ENCODE data around the gene CTIF. TPM values are rescaled to one million over a fixed set of nuclear protein-coding genes. Genes with fewer than 3 reads are reported as not detected.

CTIF gene
- total RNA-seq, 1 donor from 2014 or later: 48.5 TPM

DNA sequence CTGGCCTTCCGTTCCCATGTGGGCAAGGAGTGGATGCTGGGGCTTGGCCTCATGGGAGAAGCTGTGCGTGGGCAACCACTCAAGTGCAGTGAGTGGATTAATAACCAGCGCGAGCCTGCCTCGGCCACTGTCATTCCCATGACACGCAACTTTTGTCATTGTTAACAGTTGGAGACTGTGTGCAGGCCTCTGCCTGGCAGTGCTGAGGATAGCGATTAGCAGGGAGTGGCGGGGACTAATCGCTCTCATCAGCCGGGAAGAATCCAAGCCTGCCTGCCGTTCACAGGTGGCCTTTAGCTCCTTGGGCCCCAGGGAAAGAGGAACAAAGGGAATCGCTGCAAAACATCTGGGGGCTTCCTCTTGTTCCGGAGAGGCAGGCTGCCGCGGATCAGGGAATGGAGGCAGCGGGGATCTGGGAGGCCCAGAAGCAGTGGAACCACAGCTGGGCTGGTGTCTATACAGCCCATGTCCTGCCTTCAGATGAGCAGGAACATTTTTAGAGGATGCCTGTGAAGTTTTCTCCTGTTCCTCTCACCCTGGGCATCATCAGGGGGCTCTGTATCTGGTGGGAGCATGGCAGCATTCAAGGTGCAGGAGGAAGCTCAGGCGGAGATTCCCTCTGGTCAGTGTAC lies 53.8 kb downstream of the CTIF start:
- Mint-ChIP-seq H3K27me3 (no peaks in the 10 kb centered on the region), H3K9me3 (no peaks in the 10 kb centered on the region), H3K4me3 (no peak overlapping the region), H3K36me3 (peaks cover 6% of the 10 kb centered on the region), H3K27ac (no peak overlapping the region), H3K4me1 (ENCODE audit: unreplicated experiment) (peaks cover 36% of the 10 kb centered on the region)
- no peak for TF ChIP-seq CTCF (conservative IDR thresholded peaks at IDR 0.05)
- DNase-seq (ENCODE audit: extremely low spot score, unreplicated experiment): no peak

GRCh38 chr18:48594471-48595094 lies 55.8 kb downstream of the CTIF start:
- peaks cover 6% of the 10 kb centered on the region for H3K36me3 Mint-ChIP-seq
- H3K4me1 Mint-ChIP-seq (ENCODE audit: unreplicated experiment): peaks cover 31% of the 10 kb centered on the region

GRCh38 chr18:48595703-48596218 lies 56.9 kb downstream of the CTIF start:
- no peak overlapping the region for H3K27ac Mint-ChIP-seq
- H3K27me3 Mint-ChIP-seq: no peaks in the 10 kb centered on the region
- peaks cover 6% of the 10 kb centered on the region for H3K36me3 Mint-ChIP-seq
- no peak overlapping the region for H3K4me3 Mint-ChIP-seq
- DNase-seq (ENCODE audit: extremely low spot score, unreplicated experiment): no peak
- H3K9me3 Mint-ChIP-seq: no peaks in the 10 kb centered on the region
- TF ChIP-seq CTCF (conservative IDR thresholded peaks at IDR 0.05): no peak
- peaks cover 30% of the 10 kb centered on the region for H3K4me1 Mint-ChIP-seq (ENCODE audit: unreplicated experiment)

More at GRCh38 chr18:48594471-48595094, 55.8 kb downstream of the CTIF start:
- no peak for DNase-seq (ENCODE audit: extremely low spot score, unreplicated experiment)
- Mint-ChIP-seq H3K4me3 (no peak overlapping the region), H3K27me3 (no peaks in the 10 kb centered on the region), H3K27ac (no peak overlapping the region), H3K9me3 (no peaks in the 10 kb centered on the region)
- TF ChIP-seq CTCF (conservative IDR thresholded peaks at IDR 0.05): no peak

- no peaks in the 10 kb centered on the region for H3K27me3 Mint-ChIP-seq
- H3K27ac Mint-ChIP-seq: no peak overlapping the region
- no peak overlapping the region for H3K4me3 Mint-ChIP-seq
- peaks cover 36% of the 10 kb centered on the region for H3K4me1 Mint-ChIP-seq (ENCODE audit: unreplicated experiment)
- no peak for TF ChIP-seq CTCF (conservative IDR thresholded peaks at IDR 0.05)
- no peaks in the 10 kb centered on the region for H3K9me3 Mint-ChIP-seq
- no peak for DNase-seq (ENCODE audit: extremely low spot score, unreplicated experiment)
- peaks cover 6% of the 10 kb centered on the region for H3K36me3 Mint-ChIP-seq
Observed at GRCh38 chr18:48597110-48597509, 58.3 kb downstream of the CTIF start.

GRCh38 chr18:48597671-48598070 lies 58.8 kb downstream of the CTIF start:
- peaks cover 6% of the 10 kb centered on the region for H3K36me3 Mint-ChIP-seq
- no peaks in the 10 kb centered on the region for H3K9me3 Mint-ChIP-seq
- H3K4me3 Mint-ChIP-seq: no peak overlapping the region
- H3K27ac Mint-ChIP-seq: no peak overlapping the region
- H3K27me3 Mint-ChIP-seq: no peaks in the 10 kb centered on the region
- H3K4me1 Mint-ChIP-seq (ENCODE audit: unreplicated experiment): peaks cover 32% of the 10 kb centered on the region
- no peak for DNase-seq (ENCODE audit: extremely low spot score, unreplicated experiment)
- TF ChIP-seq CTCF (conservative IDR thresholded peaks at IDR 0.05): no peak
